Stimulated activated naive CD8-positive, alpha-beta T cell treated with anti-CD3 and anti-CD28 coated beads, Interleukin-15, amount 100 ng/mL, for 72 hours (primary cell): ENCODE measurements around the gene STX17.

ENCODE experiments used
- ATAC-seq: fragments of 150-1000 bp; cut with Tn5 transposase; 2 replicates; pipeline ENCODE4 v1.10.0; 2021; ENCODE audit warnings: mild to moderate bottlenecking, moderate library complexity
- DNase-seq, 2 donors: peaks; one replicate each; pipeline ENCODE4 v3.0.0; 2021 to 2022
- H3K27ac Mint-ChIP-seq, 2 donors: one replicate each; pipeline ENCODE4 v1.8.0; 2022; ENCODE audit warnings: mild to moderate bottlenecking in 2 of 2, mixed read lengths in 2 of 2, moderate library complexity in 2 of 2
- H3K27me3 Mint-ChIP-seq: one replicate; pipeline ENCODE4 v1.8.0; 2022; ENCODE audit warnings: mixed read lengths
- H3K4me1 Mint-ChIP-seq: one replicate; pipeline ENCODE4 v1.8.0; 2022; ENCODE audit warnings: mild to moderate bottlenecking, mixed read lengths
- H3K4me3 Mint-ChIP-seq, 2 donors: one replicate each; pipeline ENCODE4 v1.8.0; 2022; ENCODE audit warnings: mild to moderate bottlenecking in 2 of 2, mixed read lengths in 2 of 2, moderate library complexity in 1 of 2
- H3K9me3 Mint-ChIP-seq, 2 donors: one replicate each; pipeline ENCODE4 v1.8.0; 2022; ENCODE audit warnings: mixed read lengths in 2 of 2

Gene STX17

DNA sequence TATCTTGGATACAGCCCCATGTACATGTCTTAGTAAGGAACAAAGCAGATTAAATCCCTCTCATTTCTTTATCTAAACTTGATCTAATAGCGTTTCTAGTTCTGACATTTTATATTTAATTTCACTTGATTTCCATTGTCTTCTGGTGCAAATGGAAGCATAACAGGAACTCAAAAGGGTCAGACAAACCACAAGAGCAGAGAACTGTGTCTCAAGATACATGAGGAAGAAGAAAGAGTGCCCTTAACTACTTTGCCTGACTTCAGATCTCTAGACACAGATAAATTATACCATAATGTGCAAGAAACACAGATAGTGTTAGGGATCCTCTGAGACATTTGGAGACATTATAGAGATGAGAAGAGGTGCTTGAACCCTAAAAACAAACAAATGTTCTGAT lies 20.7 kb upstream of the STX17 start:
- Mint-ChIP-seq H3K9me3 (no peaks in the 10 kb centered on the region), H3K4me3 (no peak overlapping the region), H3K4me1 (peaks cover 5% of the 10 kb centered on the region), H3K27ac (no peak overlapping the region), H3K27me3 (peaks cover 8% of the 10 kb centered on the region)
- ATAC-seq: no peak
- DNase-seq: no peak

GRCh38 chr9:99889120-99889519 lies 17.3 kb upstream of the STX17 start:
- peaks cover 8% of the 10 kb centered on the region for H3K27me3 Mint-ChIP-seq
- peaks cover 5% of the 10 kb centered on the region for H3K4me1 Mint-ChIP-seq
- no peaks in the 10 kb centered on the region for H3K9me3 Mint-ChIP-seq
- ATAC-seq (no peak), DNase-seq (no peak)
- H3K4me3 Mint-ChIP-seq: no peak overlapping the region
- H3K27ac Mint-ChIP-seq: no peak overlapping the region

- no peak for DNase-seq
- Mint-ChIP-seq H3K4me1 (no peaks in the 10 kb centered on the region), H3K4me3 (no peak overlapping the region), H3K27me3 (peaks cover 28% of the 10 kb centered on the region), H3K9me3 (no peaks in the 10 kb centered on the region), H3K27ac (no peak overlapping the region)
- no peak for ATAC-seq
Observed at GRCh38 chr9:99894826-99895225, 11.6 kb upstream of the STX17 start.

- H3K27ac Mint-ChIP-seq: no peak overlapping the region
- ATAC-seq (no peak), DNase-seq (no peak)
- H3K4me3 Mint-ChIP-seq: no peak overlapping the region
- no peaks in the 10 kb centered on the region for H3K9me3 Mint-ChIP-seq
- peaks cover 28% of the 10 kb centered on the region for H3K27me3 Mint-ChIP-seq
- no peaks in the 10 kb centered on the region for H3K4me1 Mint-ChIP-seq
Observed at GRCh38 chr9:99895510-99895909, 10.9 kb upstream of the STX17 start.

- peaks cover 28% of the 10 kb centered on the region for H3K27me3 Mint-ChIP-seq
- no peak for ATAC-seq
- no peaks in the 10 kb centered on the region for H3K4me1 Mint-ChIP-seq
- DNase-seq: no peak
- no peaks in the 10 kb centered on the region for H3K9me3 Mint-ChIP-seq
- no peak overlapping the region for H3K27ac Mint-ChIP-seq
- H3K4me3 Mint-ChIP-seq: no peak overlapping the region
Observed at GRCh38 chr9:99896119-99896518, 10.3 kb upstream of the STX17 start.

DNA sequence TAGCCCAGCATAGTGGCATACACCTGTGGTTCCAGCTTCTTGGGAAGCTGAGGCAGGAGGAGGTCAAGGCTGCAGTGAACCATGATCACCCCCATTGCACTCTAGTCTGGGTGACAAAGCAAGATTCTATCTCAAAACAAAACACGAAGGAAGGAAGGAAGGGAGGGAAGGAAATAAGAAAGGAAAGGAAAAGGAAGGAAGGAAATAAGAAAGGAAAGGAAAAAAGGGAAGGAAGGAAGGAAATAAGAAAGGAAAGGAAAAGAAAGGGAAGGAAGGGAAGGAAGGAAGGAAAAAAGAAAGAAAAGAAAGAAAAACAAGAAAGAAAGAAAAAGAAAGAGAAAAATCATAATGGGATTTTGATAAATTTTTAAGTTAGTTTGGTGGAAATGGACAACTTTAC lies 3.1 kb upstream of the STX17 start:
- no peak overlapping the region for H3K4me3 Mint-ChIP-seq
- peaks cover 9% of the 10 kb centered on the region for H3K27me3 Mint-ChIP-seq
- no peaks in the 10 kb centered on the region for H3K9me3 Mint-ChIP-seq
- DNase-seq (no peak), ATAC-seq (no peak)
- H3K4me1 Mint-ChIP-seq: peaks cover 19% of the 10 kb centered on the region
- H3K27ac Mint-ChIP-seq: no peak overlapping the region

- ATAC-seq (no peak), DNase-seq (no peak)
- H3K27ac Mint-ChIP-seq: peak overlapping the region; percentile 88 to 95
- H3K4me1 Mint-ChIP-seq: peaks cover 29% of the 10 kb centered on the region
- H3K27me3 Mint-ChIP-seq: peaks cover 9% of the 10 kb centered on the region
- no peaks in the 10 kb centered on the region for H3K9me3 Mint-ChIP-seq
- H3K4me3 Mint-ChIP-seq: peak overlapping the region; percentile 92 to 96
Observed at GRCh38 chr9:99905833-99906402, 536 bp upstream of the STX17 start.

- no peak for DNase-seq
- Mint-ChIP-seq H3K27ac (peak overlapping the region; percentile 97), H3K27me3 (peaks cover 9% of the 10 kb centered on the region)
Observed at GRCh38 chr9:99907208-99907532, 716 bp downstream of the STX17 start.

GRCh38 chr9:99911600-99911999 lies 5.1 kb downstream of the STX17 start:
- peaks cover 28% of the 10 kb centered on the region for H3K4me1 Mint-ChIP-seq
- no peak overlapping the region for H3K4me3 Mint-ChIP-seq
- DNase-seq: no peak
- no peak for ATAC-seq
- H3K9me3 Mint-ChIP-seq: no peaks in the 10 kb centered on the region
- no peak overlapping the region for H3K27ac Mint-ChIP-seq
- no peaks in the 10 kb centered on the region for H3K27me3 Mint-ChIP-seq

More at GRCh38 chr9:99907208-99907532, 716 bp downstream of the STX17 start:
- H3K4me1 Mint-ChIP-seq: peaks cover 29% of the 10 kb centered on the region
- H3K9me3 Mint-ChIP-seq: no peaks in the 10 kb centered on the region
- peak overlapping the region; percentile 92 to 96 for H3K4me3 Mint-ChIP-seq
- no peak for ATAC-seq

GRCh38 chr9:99916650-99917049 lies 10.2 kb downstream of the STX17 start:
- H3K4me1 Mint-ChIP-seq: peaks cover 40% of the 10 kb centered on the region
- DNase-seq: no peak

DNA sequence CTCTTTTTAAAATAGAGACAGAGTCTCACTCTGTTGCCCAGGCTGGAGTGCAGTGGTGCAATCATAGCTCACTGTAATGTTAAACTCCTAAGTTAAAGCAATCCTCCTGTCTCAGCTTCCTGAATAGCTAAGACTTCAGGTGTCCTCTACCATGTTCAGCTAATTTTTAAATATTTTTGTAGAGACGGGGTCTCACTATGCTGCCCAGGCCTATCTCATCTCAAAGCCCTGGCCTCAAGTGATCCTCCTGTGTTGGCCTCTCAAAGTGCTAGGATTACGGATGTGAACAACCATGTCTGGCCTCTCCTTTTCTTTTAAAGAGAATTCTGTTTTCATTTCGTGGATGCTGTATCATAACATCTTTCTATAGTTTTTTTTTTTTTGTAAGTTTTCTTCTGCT lies 11.7 kb downstream of the STX17 start:
- H3K9me3 Mint-ChIP-seq: peaks cover 0 to 5% of the 10 kb centered on the region in 2 donors
- H3K27ac Mint-ChIP-seq: no peak overlapping the region
- ATAC-seq (no peak), DNase-seq (no peak)
- H3K4me3 Mint-ChIP-seq: no peak overlapping the region
- H3K27me3 Mint-ChIP-seq: no peaks in the 10 kb centered on the region
- peaks cover 49% of the 10 kb centered on the region for H3K4me1 Mint-ChIP-seq

More at GRCh38 chr9:99916650-99917049, 10.2 kb downstream of the STX17 start:
- Mint-ChIP-seq H3K9me3 (no peaks in the 10 kb centered on the region), H3K4me3 (no peak overlapping the region), H3K27ac (no peak overlapping the region), H3K27me3 (no peaks in the 10 kb centered on the region)
- no peak for ATAC-seq

- H3K4me3 Mint-ChIP-seq: no peak overlapping the region
- no peak overlapping the region for H3K27ac Mint-ChIP-seq
- H3K27me3 Mint-ChIP-seq: no peaks in the 10 kb centered on the region
- H3K9me3 Mint-ChIP-seq: peaks cover 6 to 14% of the 10 kb centered on the region in 2 donors
- ATAC-seq: no peak
- peaks cover 47% of the 10 kb centered on the region for H3K4me1 Mint-ChIP-seq
- DNase-seq: no peak
Observed at GRCh38 chr9:99919930-99920329, 13.5 kb downstream of the STX17 start.

DNA sequence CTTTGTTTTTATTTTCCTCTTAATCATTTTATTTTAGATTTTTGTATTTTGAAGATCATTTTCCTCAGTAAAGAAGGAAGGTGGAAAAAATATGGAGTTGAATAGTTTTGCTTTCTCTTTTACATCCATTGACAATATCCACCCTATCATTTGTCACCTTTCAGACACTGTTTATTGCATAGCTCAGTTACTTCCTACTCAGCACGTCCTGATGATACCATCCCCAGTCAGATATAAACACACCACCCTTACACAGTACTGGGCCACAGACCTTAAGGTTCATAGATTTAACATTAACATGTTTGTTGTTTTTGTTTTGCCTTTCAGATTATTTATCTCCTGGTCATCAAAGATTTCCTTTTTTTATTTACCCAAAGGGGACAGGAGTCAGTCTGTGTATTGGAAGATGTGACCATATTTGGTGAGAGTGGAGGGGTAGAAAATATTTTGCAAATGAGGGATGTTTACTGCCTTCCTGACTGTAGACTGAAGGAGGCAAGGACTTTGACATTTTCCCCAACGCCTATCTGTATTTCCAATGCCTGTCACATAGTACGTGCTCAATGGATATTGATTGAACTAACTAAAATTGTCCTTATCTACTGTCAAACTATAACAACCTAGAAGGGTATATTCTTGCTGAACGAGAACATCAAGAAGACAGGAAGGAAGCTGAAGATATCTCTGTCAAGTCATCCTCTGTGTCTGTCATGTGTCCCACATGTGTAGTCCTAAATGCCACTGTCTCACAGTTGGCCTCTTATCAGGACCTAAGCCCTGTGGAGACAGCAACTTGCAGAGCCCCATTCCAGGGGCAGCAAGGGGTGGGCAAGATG lies 15.6 kb downstream of the STX17 start:
- no peaks in the 10 kb centered on the region for H3K27me3 Mint-ChIP-seq
- no peak overlapping the region for H3K4me3 Mint-ChIP-seq
- no peak overlapping the region for H3K27ac Mint-ChIP-seq
- peaks cover 16 to 26% of the 10 kb centered on the region in 2 donors for H3K9me3 Mint-ChIP-seq
- DNase-seq (no peak), ATAC-seq (no peak)
- H3K4me1 Mint-ChIP-seq: peaks cover 47% of the 10 kb centered on the region

DNA sequence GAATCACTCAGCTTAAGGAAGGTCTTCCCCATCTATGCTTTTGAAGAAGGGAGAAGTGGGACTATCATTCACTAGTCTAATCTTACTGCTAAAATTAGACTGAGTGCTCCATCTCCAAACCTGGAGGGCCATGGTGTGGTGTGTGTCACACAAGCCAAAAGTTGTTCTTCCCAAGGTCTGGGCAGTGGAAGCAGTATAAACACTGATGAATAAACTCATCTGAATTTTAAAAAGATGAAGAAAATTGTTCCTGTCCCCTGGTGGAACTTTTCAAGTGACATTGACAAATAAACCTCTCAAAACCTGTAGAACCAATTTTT lies 16.2 kb downstream of the STX17 start:
- H3K27ac Mint-ChIP-seq: no peak overlapping the region
- H3K27me3 Mint-ChIP-seq: no peaks in the 10 kb centered on the region
- ATAC-seq: no peak
- H3K4me3 Mint-ChIP-seq: no peak overlapping the region
- peaks cover 47% of the 10 kb centered on the region for H3K4me1 Mint-ChIP-seq
- H3K9me3 Mint-ChIP-seq: peaks cover 16 to 27% of the 10 kb centered on the region in 2 donors
- DNase-seq: no peak

GRCh38 chr9:99925541-99925940 lies 19.1 kb downstream of the STX17 start:
- Mint-ChIP-seq H3K27me3 (no peaks in the 10 kb centered on the region), H3K4me1 (peaks cover 28% of the 10 kb centered on the region), H3K4me3 (no peak overlapping the region), H3K27ac (no peak overlapping the region), H3K9me3 (peaks cover 16 to 27% of the 10 kb centered on the region in 2 donors)
- DNase-seq: no peak
- ATAC-seq: no peak

GRCh38 chr9:99929652-99930051 lies 23.2 kb downstream of the STX17 start:
- no peaks in the 10 kb centered on the region for H3K27me3 Mint-ChIP-seq
- no peak overlapping the region for H3K27ac Mint-ChIP-seq
- peaks cover 12 to 13% of the 10 kb centered on the region in 2 donors for H3K9me3 Mint-ChIP-seq
- H3K4me1 Mint-ChIP-seq: peaks cover 18% of the 10 kb centered on the region
- no peak overlapping the region for H3K4me3 Mint-ChIP-seq
- no peak for ATAC-seq
- DNase-seq: no peak
